Stimulated activated CD4-positive, alpha-beta T cell treated with anti-CD3 and anti-CD28 coated beads, TNF-alpha, amount 100 ng/mL, for 4 hours (primary cell): ENCODE results near the gene PSMD5.

ENCODE experiments used
- DNase-seq, 3 experiments: peaks; one replicate each; pipeline ENCODE4 v3.0.0-alpha.2; 2020; ENCODE audit warnings: low read depth in 3 of 3

PSMD5 gene

GRCh38 chr9:120855827-120856670 lies 13.3 kb upstream of the PSMD5 start:
- DNase-seq, result no peak

- no peak for DNase-seq
These were observed 12.0 kb upstream of the PSMD5 start for GRCh38 chr9:120854596-120855327.

GRCh38 chr9:120853198-120853597 lies 10.5 kb upstream of the PSMD5 start:
- DNase-seq, result no peak

- DNase-seq, result no peak
These were observed 9.7 kb upstream of the PSMD5 start for GRCh38 chr9:120852240-120853010.

GRCh38 chr9:120851449-120851848 lies 8.7 kb upstream of the PSMD5 start:
- no peak for DNase-seq

GRCh38 chr9:120850315-120850714 lies 7.6 kb upstream of the PSMD5 start:
- DNase-seq, result no peak

- no peak for DNase-seq
These were observed 4.2 kb upstream of the PSMD5 start for GRCh38 chr9:120846906-120847305.

GRCh38 chr9:120846251-120846889 lies 3.6 kb upstream of the PSMD5 start:
- DNase-seq, result no peak

- no peak for DNase-seq
These were observed 2.5 kb upstream of the PSMD5 start for GRCh38 chr9:120845255-120845654.

- no peak for DNase-seq
These were observed 615 bp downstream of the PSMD5 start for GRCh38 chr9:120841930-120842684.

- no peak for DNase-seq
These were observed 3.6 kb downstream of the PSMD5 start for GRCh38 chr9:120839146-120839545.

GRCh38 chr9:120837921-120838320 lies 4.8 kb downstream of the PSMD5 start:
- DNase-seq, result no peak

- no peak for DNase-seq
These were observed 9.4 kb downstream of the PSMD5 start for GRCh38 chr9:120833325-120833724.

- DNase-seq, result no peak
These were observed 9.9 kb downstream of the PSMD5 start for GRCh38 chr9:120832807-120833206.

- DNase-seq, result no peak
These were observed 11.9 kb downstream of the PSMD5 start for GRCh38 chr9:120830865-120831264.

- no peak for DNase-seq
These were observed 12.6 kb downstream of the PSMD5 start for GRCh38 chr9:120830151-120830550.

GRCh38 chr9:120829650-120830049 lies 13.1 kb downstream of the PSMD5 start:
- no peak for DNase-seq

- DNase-seq, result no peak
These were observed 22.6 kb downstream of the PSMD5 start for GRCh38 chr9:120820095-120820494.

GRCh38 chr9:120818595-120818994 lies 24.1 kb downstream of the PSMD5 start:
- DNase-seq, result no peak

- DNase-seq, result no peak
These were observed 27.6 kb downstream of the PSMD5 start for GRCh38 chr9:120815075-120815474.

GRCh38 chr9:120808931-120809330 lies 33.8 kb downstream of the PSMD5 start:
- no peak for DNase-seq
